Measurements from ENCODE around the gene RPL4.

GRCh38 chr15:66484539-66485112 is 20.0 kb downstream of the RPL4 start:
- no peak for TF ChIP-seq CTCF (IDR thresholded peaks at IDR 0.05)
- no peak for TF ChIP-seq POLR2A (IDR thresholded peaks at IDR 0.05)

All from ovary (tissue), 3 donors.